Stimulated activated CD4-positive, alpha-beta T cell treated with anti-CD3 and anti-CD28 coated beads, Interleukin-4, amount 100 ng/mL, for 24 hours (primary cell): ENCODE data around the gene TNRC6C.

Experiments
- DNase-seq: peaks from one replicate; pipeline ENCODE4 v3.0.0-alpha.2; 2020

The TNRC6C gene

GRCh38 chr17:77957857-77958715, at the start of gene TNRC6C:
TNRC6C (plus strand) TSS chr17:77958703; CDS start chr17:78004207, 45,504 bp downstream.
- DNase-seq: peak; percentile 100

DNA sequence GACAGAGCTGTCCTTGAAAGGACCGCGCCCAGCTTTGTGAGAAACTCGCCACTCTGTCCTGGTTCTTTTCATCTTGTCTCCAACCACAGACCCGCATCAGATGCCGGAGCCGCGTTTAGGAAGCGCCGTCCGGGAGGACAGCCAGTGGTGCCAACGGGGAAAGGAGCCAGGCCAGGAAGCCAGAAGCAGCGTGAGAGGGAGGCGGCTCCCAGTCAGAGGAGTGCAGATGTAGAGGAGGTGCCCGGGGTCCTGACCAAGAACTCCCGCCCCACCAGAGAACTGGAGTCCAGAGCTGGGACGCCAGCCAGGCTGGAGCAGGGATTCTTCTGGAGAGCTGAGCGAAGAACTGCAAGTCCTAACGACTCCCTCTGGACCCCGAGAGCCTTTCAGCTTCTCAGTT, 49.3 kb upstream of the TNRC6C start:
- DNase-seq: no peak

GRCh38 chr17:77909816-77910215, 48.7 kb upstream of the TNRC6C start:
- DNase-seq: no peak

- no peak for DNase-seq
Measured at GRCh38 chr17:77914385-77915254, 43.9 kb upstream of the TNRC6C start.

GRCh38 chr17:77915594-77916021, 42.9 kb upstream of the TNRC6C start:
- DNase-seq: no peak

- no peak for DNase-seq
Measured at GRCh38 chr17:77916264-77916663, 42.2 kb upstream of the TNRC6C start.

DNA sequence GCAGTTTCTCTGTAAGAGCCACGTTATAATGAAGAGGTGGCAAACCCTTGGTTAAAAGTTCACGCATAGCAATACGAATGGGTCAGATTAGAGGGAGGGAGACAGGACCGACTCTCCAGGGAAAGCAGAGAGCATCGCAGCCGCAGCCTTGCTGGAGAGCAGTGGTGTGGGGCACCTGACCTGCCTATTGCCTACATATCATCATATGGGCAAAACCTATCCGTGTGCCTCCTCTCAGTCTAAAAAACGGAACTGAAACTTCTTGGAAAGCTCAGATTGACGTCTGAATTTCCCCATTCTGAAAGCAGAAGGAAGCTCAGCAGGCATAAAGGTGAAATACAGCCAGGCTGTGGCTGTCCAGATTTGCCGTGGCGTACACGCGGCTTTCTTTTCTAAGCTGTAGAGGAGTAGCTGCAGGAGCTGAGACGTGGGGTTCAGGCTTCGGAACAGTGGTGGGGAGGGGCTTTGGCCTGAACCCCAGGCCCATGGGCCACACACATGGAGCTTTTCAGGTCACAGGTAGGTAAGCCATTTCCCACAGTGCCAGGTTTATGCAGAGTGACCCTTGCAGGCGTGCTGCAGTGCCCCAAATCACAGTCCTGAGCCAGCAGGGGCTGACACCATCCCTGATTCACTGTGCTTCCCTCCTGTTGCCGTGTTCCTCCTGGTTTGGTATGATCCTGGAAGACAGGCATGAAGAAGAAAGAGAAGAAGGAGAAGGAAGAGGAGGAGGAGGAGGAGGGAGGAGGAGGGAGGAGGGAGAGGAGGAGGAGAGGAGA, 41.6 kb upstream of the TNRC6C start:
- DNase-seq: no peak

GRCh38 chr17:77919276-77919675, 39.2 kb upstream of the TNRC6C start:
- DNase-seq: no peak

GRCh38 chr17:77923135-77923534, 35.4 kb upstream of the TNRC6C start:
- DNase-seq: no peak

GRCh38 chr17:77923776-77924513, 34.6 kb upstream of the TNRC6C start:
- DNase-seq: no peak

DNA sequence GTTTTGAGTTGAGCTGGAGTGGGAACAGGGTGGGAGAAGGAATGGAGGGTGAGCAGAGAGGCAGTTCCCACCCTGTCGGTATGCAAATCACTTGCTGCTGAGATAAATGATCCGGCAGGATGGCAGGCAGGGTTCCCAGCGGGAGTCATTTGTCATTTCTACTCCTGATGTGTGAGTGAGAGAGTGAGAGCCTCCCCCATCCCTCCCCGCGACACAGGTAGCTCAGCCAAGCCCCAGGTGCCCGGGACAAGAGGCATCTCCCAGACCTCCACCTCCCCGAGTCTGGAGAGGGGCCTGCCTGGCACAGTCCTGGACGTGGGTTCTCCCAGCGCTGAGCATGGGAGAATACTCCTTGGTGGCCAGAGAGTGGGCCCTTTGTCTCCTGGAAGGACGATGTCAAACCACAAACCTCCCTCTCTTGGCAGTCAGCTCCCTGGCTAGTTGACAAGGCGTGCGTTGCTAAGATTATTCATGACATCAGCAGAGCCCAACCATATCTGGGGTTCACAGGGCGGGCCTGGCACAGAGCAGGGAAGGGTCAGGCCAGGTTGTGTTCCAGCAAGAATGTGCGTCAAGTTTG, 33.7 kb upstream of the TNRC6C start:
- DNase-seq: no peak

DNA sequence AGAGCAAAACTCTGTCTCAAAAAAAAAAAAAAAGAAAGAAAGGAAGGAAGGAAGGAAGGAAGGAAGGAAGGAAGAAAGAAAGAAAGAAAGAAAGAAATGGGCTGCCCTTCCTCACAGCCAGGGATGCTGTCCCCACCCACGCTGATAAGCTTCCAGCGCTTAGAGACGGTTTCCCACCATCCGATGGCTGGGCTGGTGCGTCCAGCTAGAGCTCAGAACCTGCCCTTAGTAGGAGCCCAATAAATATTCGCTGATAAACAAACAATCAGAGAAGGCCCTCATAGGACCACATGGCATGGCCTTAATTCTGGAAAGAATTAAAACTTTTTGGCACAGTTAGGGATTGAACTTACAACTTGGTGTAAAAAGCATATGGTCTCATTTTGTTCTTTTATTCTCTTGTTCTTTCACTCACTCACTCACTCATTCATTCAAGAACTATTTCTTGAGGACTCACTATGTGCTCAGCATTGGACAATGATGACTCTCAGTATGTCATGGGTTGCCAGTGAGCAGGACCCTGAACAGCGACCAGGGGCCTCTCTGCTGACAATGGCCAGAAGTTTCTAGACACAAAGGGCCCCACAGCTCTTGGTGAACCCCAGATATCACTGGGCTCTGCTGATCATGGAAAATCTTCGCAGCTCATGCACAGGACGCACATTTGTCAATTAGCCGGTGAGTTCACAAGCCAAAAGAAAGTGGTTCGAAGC, 32.5 kb upstream of the TNRC6C start:
- no peak for DNase-seq

DNA sequence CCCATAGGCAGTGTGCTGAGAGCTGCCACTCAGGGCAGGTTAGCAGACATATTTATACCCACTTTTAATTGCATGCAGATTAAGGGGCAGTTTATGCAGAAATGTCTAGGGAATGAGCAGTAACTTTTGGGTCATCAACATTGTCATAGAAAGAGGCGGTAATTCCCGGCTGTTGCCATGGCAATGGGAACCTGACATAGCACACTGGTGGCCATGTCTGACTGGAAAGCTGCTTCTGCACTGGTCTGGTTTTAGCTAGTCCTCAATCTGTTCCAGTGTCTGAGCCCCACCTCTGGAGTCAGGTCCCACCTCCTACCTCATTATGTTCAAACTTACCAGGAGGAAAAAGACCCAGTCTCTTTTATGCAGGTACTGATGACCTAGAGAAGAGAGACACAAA, 31.5 kb upstream of the TNRC6C start:
- DNase-seq: no peak

DNA sequence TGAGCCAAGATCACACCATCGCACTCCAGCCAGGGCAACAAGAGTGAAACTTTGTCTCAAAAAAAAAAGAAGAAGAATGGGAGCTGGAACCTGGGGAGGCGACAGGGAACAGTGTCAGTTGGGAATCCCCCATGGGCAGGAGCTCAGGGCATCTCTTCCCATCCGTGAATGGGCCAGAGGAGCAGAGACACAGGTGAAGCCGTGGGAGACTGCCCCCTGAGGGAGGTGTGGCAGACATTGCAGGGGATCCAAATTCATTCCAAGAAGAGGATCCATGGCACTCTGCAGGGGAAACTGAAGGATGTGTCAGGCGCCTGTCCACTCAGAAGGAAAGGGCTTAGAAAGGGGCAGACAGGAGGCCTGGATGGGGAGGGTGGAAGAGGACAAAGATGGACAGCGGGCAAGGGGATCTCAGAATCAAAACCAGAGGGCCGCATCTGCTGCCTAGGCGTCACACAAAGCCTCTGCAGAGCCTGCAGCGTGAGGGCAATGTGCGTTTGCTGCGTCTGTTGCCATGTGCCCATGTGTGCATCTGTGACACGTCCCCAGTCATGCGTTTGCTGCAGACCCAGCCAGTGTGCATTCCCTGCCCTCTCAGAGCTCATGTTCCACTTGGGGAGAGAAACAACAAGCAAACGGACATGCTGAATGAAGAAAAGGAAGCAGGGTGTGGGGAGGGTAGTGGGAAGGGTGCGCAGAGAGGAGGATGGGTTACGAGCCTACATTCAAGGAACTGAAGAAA, 30.6 kb upstream of the TNRC6C start:
- DNase-seq: no peak

DNA sequence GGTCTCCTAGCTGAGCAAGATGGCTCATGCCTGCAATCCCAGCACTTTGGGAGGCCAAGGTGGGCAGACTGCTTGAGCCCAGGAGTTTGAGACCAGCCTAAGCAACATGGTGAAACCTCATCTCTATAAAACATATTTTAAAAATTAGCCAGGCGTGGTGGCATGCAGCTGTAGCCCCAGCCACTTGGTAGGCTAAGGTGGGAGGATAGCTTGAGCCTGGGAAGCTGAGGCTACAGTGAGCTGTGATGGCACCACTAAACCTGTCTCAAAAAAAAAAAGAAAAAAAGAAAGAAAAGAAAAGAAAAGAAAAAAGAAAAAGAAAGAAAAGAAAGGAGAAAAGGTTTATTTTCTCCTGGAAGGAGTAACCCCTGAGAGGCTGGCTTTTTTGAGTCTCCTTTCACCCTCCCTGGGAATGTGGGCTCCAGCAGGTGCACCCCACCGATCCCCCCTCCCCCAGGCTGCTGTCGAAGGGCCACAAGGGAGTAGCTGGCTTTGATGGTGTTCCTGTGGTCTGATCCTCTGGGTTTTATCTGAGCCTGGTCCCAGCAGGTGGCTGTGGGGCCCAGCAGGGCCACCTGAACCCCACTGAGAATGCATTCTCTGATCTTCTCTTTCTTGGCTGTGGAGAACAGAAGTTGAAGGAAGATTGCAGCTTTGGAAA, 29.9 kb upstream of the TNRC6C start:
- no peak for DNase-seq

DNA sequence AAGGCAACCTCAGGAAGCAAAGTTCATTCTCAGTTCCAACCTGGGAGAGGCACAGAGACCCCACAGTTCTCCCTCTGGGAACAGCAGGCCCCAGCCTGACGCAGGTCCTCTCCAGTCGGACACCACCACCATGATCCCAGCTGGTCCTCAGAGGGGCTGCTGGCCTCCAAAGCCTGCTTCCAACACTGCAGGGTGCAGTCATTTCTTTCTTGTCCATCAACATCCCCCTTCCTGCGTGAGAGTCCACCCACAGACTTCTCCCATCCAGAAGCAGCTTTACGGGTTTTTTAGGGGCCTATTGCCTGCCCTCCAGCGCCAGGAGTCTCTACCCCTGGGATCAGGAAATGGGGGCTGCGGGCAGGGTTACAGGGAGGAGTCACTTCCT, 29.3 kb upstream of the TNRC6C start:
- DNase-seq: no peak

DNA sequence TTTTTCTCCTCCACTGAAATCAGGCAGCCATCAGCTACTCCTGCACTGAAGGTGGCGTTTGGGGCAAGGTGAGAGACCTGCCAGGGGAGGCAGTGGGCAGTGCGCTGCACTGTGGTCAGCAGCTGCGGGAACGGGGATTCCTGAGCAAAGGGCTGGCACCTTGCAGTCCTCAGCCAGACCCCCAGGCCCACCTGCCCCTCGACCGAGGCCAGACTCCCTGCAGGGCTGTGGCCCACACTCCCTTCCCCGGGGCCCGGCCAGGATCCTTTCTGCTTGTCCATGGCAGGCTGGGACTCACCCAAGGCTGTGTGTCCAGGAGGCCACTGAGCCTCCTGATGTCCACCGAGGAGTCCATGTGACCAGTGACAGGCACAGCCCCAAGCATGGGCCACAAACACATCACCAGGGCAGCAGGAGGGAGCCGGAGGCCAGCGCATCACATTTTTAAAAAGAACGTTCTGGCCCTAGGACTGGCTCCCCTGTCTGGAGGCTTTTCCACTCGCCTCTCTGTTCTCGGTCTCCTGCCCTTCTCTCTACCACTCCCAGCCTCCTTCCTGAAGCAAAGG, 28.5 kb upstream of the TNRC6C start:
- no peak for DNase-seq

- DNase-seq: no peak
Measured at GRCh38 chr17:77930780-77931768, 27.4 kb upstream of the TNRC6C start.
